ENCODE measurements around the gene MS4A3.

DNA sequence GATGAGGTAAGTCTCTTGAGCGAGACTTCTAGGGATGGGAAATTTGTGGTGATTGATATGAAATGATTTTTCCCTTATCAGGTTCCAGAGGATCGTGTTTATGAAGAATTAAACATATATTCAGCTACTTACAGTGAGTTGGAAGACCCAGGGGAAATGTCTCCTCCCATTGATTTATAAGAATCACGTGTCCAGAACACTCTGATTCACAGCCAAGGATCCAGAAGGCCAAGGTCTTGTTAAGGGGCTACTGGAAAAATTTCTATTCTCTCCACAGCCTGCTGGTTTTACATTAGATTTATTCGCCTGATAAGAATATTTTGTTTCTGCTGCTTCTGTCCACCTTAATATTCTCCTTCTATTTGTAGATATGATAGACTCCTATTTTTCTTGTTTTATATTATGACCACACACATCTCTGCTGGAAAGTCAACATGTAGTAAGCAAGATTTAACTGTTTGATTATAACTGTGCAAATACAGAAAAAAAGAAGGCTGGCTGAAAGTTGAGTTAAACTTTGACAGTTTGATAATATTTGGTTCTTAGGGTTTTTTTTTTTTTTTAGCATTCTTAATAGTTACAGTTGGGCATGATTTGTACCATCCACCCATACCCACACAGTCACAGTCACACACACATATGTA, 39.1 kb downstream of the MS4A3 start:
- TF ChIP-seq POLR2A (IDR thresholded peaks at IDR 0.05) (no peak), POLR2AphosphoS5 (IDR thresholded peaks at IDR 0.05) (no peak)
- TF ChIP-seq, protein P1, sequence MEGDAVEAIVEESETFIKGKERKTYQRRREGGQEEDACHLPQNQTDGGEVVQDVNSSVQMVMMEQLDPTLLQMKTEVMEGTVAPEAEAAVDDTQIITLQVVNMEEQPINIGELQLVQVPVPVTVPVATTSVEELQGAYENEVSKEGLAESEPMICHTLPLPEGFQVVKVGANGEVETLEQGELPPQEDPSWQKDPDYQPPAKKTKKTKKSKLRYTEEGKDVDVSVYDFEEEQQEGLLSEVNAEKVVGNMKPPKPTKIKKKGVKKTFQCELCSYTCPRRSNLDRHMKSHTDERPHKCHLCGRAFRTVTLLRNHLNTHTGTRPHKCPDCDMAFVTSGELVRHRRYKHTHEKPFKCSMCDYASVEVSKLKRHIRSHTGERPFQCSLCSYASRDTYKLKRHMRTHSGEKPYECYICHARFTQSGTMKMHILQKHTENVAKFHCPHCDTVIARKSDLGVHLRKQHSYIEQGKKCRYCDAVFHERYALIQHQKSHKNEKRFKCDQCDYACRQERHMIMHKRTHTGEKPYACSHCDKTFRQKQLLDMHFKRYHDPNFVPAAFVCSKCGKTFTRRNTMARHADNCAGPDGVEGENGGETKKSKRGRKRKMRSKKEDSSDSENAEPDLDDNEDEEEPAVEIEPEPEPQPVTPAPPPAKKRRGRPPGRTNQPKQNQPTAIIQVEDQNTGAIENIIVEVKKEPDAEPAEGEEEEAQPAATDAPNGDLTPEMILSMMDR (IDR thresholded peaks at IDR 0.05): no peak
